Keratinocyte (primary cell): ENCODE data around the gene MARCHF10.

Experiments
- EZH2 ChIP-seq: IDR thresholded peaks from one replicate; pipeline ENCODE4 v1.6.1; 2012; ENCODE audit warnings: inconsistent platforms, mild to moderate bottlenecking, low read length, moderate library complexity
- TF ChIP-seq, protein P1 (sequence below), 3 experiments: IDR thresholded peaks in 1 of 3; conservative IDR thresholded peaks in 1 of 3; optimal IDR thresholded peaks in 1 of 3; 2 replicates in 2 of 3; 3 replicates in 1 of 3; pipeline versions ENCODE3 to v1.5.1; 2011; ENCODE audit warnings: low read length in 3 of 3, mild to moderate bottlenecking in 3 of 3, moderate library complexity in 2 of 3, control low read depth in 1 of 3, inconsistent platforms in 1 of 3; ENCODE audit not compliant: insufficient read depth in 2 of 3; ENCODE audit errors: extremely low read depth in 1 of 3

DNA sequence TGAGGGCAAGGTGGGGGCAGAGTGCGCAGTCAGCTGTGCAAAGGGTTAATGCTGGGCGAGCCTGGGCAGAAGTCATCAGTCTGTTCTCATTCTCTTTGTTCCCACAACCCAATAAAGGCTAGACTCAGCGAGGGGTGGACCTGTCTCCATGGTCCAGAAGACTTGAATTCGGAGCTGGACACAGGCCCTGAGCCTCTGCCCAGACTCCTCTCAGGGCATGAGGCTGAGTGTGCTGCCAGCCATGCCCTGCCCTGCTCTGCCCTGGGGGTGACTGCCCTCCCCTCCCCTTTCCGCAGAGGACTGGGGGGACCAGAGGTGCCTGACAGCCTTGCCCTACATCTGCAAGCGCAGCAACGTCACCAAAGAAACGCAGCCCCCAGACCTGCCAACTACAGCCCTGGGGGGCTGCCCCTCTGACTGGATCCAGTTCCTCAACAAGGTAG, 126.2 kb downstream of the MARCHF10 start:
- TF ChIP-seq, protein P1, sequence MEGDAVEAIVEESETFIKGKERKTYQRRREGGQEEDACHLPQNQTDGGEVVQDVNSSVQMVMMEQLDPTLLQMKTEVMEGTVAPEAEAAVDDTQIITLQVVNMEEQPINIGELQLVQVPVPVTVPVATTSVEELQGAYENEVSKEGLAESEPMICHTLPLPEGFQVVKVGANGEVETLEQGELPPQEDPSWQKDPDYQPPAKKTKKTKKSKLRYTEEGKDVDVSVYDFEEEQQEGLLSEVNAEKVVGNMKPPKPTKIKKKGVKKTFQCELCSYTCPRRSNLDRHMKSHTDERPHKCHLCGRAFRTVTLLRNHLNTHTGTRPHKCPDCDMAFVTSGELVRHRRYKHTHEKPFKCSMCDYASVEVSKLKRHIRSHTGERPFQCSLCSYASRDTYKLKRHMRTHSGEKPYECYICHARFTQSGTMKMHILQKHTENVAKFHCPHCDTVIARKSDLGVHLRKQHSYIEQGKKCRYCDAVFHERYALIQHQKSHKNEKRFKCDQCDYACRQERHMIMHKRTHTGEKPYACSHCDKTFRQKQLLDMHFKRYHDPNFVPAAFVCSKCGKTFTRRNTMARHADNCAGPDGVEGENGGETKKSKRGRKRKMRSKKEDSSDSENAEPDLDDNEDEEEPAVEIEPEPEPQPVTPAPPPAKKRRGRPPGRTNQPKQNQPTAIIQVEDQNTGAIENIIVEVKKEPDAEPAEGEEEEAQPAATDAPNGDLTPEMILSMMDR (optimal IDR thresholded peaks at IDR 0.05 in 1 of 3, IDR thresholded peaks at IDR 0.05 in 1 of 3, conservative IDR thresholded peaks at IDR 0.05 in 1 of 3; ENCODE audit: extremely low read depth in 1 of 3, insufficient read depth in 2 of 3, low read length in 3 of 3): no peak
- TF ChIP-seq EZH2: no peak
